Activated CD4-positive, alpha-beta T cell treated with anti-CD3 and anti-CD28 coated beads for 4 hours (primary cell): ENCODE measurements around the gene TMEM108.

Source experiments
- DNase-seq, 2 donors: peaks; one replicate each; pipeline ENCODE4 v3.0.0-alpha.2; 2020

Gene TMEM108

DNA sequence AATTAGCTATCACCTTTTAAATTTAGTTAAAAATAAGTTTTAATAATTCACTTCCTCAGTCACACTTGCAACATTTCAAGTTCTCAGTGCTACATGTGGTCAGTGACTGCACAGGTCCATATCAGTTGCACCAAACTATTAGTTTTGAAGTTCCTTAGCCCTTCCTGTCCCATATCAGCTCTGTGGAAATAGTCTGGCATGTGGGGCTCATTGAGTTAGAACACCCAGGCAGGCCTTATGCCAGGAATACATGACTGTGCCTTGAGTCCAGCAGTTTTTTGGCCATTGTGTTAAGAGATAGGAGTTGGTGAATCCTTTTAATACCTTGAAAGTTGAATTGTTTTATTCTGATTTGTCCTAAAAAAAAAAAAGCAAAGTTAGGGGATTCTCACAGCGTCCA lies 207.9 kb downstream of the TMEM108 start:
- no peak for DNase-seq

DNA sequence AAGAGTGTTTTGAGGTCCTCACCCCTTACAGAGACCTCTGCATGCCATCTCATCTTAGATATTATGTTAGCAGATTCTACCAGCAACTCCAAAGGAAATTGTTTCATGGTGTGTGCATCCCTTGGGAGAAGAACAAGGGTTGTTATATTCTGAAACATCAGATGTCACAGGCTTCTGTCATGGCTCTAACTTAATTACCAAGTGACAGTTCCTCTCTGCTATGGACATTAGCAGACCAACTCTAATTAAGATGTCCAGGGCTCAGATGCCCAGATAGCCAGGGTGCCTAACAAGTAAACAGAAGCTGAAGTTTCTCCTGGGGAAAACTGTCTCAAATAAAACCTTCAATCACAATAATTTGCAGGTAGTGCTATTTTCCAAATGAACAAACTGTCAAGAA lies 208.6 kb downstream of the TMEM108 start:
- no peak for DNase-seq

GRCh38 chr3:133248389-133248788 lies 210.2 kb downstream of the TMEM108 start:
- DNase-seq, result no peak

- DNase-seq, result no peak
Observed at GRCh38 chr3:133249490-133249889, 211.3 kb downstream of the TMEM108 start.

- DNase-seq, result no peak
Observed at GRCh38 chr3:133254151-133254550, 216.0 kb downstream of the TMEM108 start.

- DNase-seq, result no peak
Observed at GRCh38 chr3:133254716-133255115, 216.5 kb downstream of the TMEM108 start.

- DNase-seq, result no peak
Observed at GRCh38 chr3:133256787-133257483, 218.7 kb downstream of the TMEM108 start.

- no peak for DNase-seq
Observed at GRCh38 chr3:133258358-133258757, 220.2 kb downstream of the TMEM108 start.

GRCh38 chr3:133259767-133260166 lies 221.6 kb downstream of the TMEM108 start:
- DNase-seq, result no peak

DNA sequence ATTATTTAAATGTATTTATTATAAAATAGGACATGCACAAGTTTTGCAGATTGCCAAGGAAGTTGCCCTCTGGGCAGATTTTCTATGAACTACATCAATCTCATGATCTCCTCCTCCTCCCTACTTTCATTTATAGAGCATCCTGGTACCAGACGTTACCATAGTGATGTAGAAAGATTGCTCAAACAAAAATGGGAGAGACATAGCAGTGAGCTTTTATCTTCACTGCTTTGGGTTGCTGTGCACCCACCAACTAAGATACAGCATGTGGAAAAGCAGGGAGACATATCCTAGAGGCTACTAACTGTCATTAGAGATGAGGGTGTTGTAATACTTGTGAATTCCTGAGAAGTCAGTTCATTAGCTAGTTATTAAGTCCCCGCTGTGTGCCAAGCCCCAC lies 224.1 kb downstream of the TMEM108 start:
- no peak for DNase-seq

DNA sequence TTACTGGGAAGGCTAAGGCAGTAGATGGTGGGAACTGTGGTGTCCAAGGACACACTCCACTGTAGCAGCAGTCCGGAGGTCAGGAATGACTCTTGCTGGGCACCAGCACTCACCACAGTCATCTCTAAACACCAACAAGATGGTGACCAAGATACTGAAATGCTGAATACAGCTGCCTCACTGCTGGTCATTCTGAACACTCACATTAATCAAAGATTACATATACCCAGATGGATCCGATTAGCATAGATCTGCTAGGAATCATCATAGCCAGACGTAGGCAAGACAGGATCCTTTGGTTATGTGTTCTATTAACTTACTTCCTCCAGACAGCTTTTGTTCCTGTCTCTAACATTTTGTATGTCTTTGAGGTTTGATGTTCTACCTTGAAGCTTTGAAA lies 226.7 kb downstream of the TMEM108 start:
- no peak for DNase-seq

DNA sequence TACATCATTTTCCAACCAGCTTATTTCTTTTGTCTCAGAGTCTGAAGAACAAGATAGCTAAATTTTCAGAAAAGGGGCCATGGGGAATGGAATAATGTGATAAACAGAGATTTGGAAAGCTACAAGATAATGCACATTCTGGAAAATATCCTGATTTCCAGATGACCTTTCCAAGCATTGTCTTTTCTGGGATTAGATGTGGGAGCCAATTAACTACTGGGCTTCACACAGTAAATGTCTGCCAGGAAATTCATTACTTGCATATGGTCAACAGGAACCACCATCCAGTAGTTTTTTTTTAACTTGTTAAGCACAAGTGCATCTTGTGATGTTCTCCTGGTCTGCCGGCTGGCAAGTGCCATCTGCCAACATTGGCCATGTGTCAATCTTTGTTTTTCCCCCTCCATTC lies 230.5 kb downstream of the TMEM108 start:
- DNase-seq, result no peak

DNA sequence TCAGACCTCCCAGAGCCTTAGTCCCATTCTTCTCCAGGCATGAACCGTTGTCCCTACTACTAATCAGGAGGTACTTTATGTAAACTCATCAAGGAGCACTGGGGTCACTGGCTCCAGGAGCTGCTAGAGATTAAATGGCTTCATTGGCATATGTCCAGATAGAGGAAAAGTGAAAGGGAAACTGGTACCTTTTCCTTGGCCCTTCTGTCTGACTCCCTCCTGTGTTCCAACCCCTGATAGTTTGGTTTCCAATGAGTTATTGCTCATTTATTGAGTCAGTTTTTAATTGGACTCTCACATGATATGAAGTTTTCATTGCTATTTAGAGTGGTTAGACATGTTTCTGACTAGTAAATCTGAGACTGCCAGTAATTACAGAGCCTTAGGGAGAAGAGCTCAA lies 231.2 kb downstream of the TMEM108 start:
- no peak for DNase-seq

DNA sequence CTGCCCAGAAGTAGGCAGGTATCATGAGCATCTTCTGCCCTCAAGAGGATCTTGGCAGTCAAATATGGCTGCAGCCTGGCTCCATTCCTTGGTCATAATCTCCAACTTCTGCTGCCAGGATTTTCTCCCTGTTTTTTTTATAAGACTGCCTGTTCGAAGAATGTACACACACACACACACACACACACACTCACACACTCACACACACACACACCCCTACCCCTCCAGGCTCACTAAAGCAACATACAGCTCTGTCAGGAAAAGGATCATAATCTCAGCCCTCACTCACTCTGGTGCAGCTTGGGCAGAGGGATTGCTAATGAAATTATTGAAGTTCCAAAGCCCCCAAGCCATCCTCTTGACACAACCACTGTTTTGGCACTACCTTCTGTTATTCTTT lies 232.4 kb downstream of the TMEM108 start:
- no peak for DNase-seq

GRCh38 chr3:133271042-133271441 lies 232.9 kb downstream of the TMEM108 start:
- DNase-seq, result no peak

- DNase-seq, result no peak
Observed at GRCh38 chr3:133271539-133271938, 233.3 kb downstream of the TMEM108 start.

- DNase-seq, result no peak
Observed at GRCh38 chr3:133273346-133273745, 235.2 kb downstream of the TMEM108 start.

DNA sequence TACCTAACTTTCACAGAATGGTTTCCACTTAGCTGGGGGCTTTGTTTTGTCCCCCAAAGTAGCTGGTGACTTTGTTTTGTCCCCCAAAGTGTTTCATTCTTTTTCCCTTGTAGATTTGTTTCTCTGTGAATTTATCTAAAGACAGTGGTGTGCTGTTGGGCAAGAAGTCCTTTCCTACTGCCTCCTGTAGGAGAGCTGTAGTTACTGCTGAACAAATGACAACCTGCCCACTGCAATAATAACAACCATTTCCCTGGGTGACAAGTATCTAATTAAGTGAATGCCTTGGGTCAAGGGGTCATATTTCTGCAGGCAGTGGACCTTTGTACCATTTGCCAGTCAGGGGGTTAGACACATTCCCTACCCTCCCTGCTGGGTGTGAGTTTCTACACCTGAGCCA lies 236.3 kb downstream of the TMEM108 start:
- no peak for DNase-seq

DNA sequence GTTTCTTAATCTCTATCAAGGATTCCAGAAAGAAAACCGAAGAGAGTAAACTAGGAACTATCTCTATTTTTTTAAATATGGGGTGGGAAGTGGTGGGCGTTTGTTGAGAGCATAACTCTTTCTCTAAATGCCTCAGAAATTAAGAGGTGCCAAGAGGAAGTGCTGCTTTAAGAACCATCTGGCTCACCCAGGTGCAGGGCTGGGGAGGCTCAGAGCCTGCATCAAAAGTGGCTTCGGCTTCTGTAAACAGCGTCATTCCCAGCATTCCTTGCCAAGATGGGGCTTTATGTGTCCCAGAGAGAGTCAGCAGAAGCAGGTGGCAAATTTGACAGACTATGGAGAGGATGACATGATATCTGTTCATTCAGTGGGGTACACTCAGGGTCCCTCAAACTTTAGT lies 238.4 kb downstream of the TMEM108 start:
- no peak for DNase-seq

- DNase-seq, result no peak
Observed at GRCh38 chr3:133277813-133278212, 239.6 kb downstream of the TMEM108 start.

- DNase-seq, result no peak
Observed at GRCh38 chr3:133278260-133279043, 240.3 kb downstream of the TMEM108 start.

GRCh38 chr3:133280586-133280985 lies 242.4 kb downstream of the TMEM108 start:
- DNase-seq, result no peak

GRCh38 chr3:133282236-133282635 lies 244.0 kb downstream of the TMEM108 start:
- no peak for DNase-seq

DNA sequence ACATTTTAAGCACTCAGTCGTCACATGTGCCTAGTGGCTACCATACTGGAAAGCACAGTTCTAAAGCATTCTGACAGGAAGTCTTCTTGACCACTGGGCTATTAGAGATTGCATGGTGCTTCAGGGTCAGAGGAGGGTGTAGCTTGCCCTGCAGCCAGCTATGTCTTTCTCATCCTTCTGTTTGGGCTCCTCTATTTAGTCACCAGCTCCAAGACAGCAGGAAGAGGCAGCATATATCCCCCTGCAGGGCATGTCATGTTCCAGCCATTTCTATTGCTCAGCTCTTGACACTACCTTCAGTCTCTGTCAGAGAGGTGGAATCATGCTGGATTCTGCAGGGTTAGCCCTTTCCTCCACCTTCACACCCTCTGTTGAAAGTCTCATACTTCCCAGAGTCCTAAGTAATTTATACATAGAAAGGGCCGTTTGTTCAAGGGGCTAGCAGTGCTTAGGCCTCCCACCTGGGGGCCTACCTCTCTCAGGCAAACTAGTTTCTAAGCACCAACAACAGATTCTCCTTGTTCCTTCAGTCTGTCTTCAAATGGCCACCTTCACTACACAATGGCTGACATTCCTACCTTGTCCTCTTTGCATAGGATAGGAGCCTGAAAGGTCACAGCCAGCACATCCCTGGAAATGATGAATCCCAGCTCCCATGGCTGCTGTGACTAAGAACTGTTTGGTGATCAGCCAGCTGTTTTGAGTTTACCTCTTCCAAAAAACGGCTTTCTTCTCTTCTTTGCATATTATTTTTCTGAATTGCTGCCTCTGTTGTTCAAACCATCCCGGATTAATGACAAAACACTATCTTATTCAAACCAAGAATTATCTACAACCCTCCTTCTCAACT lies 246.0 kb downstream of the TMEM108 start:
- DNase-seq, result no peak
